BJ (cell line): ENCODE measurements around the gene ZFP36L2. TPM values are rescaled to one million over a fixed set of nuclear protein-coding genes. Genes with fewer than 3 reads are reported as not detected.
A peak's percentile ranks its signal among the peaks of the same experiment; 100 is the strongest.

Source experiments
- CTCF ChIA-PET: fragments of 350-600 bp; formaldehyde crosslinking; extraction: SDS; loops from one replicate; lab custom pipeline; 2021; ENCODE audit warnings: antibody characterized with exemption, inconsistent platforms; lab: Yijun Ruan, JAX
- POLR2A ChIA-PET: fragments of 300-600 bp; sonication (Branson Sonifier 250); formaldehyde crosslinking; extraction: SDS; loops from one replicate; lab custom pipeline; 2021; ENCODE audit warnings: antibody characterized with exemption; lab: Charles Lee
- DNase-seq: peaks from one replicate; pipeline ENCODE4 v3.0.0-alpha.2; 2011; ENCODE audit warnings: low read depth
- H3K27me3 ChIP-seq: 2 replicates; pipeline ENCODE4 v1.6.0; 2011; ENCODE audit warnings: low read length; ENCODE audit not compliant: control insufficient read depth, insufficient read depth
- H3K36me3 ChIP-seq: 2 replicates; pipeline ENCODE4 v1.5.1; 2011; ENCODE audit warnings: low read length; ENCODE audit not compliant: control insufficient read depth, insufficient read depth
- H3K4me3 ChIP-seq: 2 replicates; pipeline ENCODE4 v1.5.1; 2011; ENCODE audit warnings: low read depth, mild to moderate bottlenecking, control low read depth, low read length
- CTCF ChIP-seq: IDR thresholded peaks from 2 replicates; pipeline ENCODE4 v1.5.1; 2011; ENCODE audit warnings: low read depth, mild to moderate bottlenecking, control low read depth, inconsistent platforms, low read length, moderate library complexity; ENCODE audit not compliant: insufficient read depth
- polyA plus RNA-seq: library from polyadenylated mRNA; depleted of rRNA; stranded (reverse); fragments of >200 nt; gene quantifications from 2 replicates; pipeline ENCODE4 v1.2.3, GENCODE V29; 2011

Gene ZFP36L2
- polyA plus RNA-seq, 1 experiment = 4.0 TPM

- TF ChIP-seq CTCF = peak; percentile 21; the same call in 1 of the 2 replicates
- ChIA-PET CTCF (interaction anchor here (0.7 to 2.8 kb wide), 6 partner anchors 10 to 340 kb away, joined by 3 to 19 read pairs (median 4); no protein-coding TSS in a partner anchor), POLR2A (no interaction called here)
- DNase-seq = no peak
- Histone ChIP-seq H3K4me3 (no peak overlapping the region), H3K36me3 (no peaks in the 10 kb centered on the region; the same call in 1 of the 2 replicates), H3K27me3 (no peaks in the 10 kb centered on the region)
Observed at GRCh38 chr2:43239981-43240765, 13.8 kb upstream of the ZFP36L2 start.

GRCh38 chr2:43238813-43239212 lies 12.4 kb upstream of the ZFP36L2 start:
- Histone ChIP-seq H3K27me3 (no peaks in the 10 kb centered on the region), H3K4me3 (no peak overlapping the region), H3K36me3 (no peaks in the 10 kb centered on the region; the same call in 1 of the 2 replicates)
- ChIA-PET POLR2A (interaction anchor here (0.5 kb wide), 1 partner anchor 288 kb away, joined by 7 read pairs; no protein-coding TSS in a partner anchor), CTCF (interaction anchor here (1.7 kb wide), 1 partner anchor 15 kb away, joined by 4 read pairs; no protein-coding TSS in a partner anchor)
- DNase-seq = no peak
- no peak for TF ChIP-seq CTCF

DNA sequence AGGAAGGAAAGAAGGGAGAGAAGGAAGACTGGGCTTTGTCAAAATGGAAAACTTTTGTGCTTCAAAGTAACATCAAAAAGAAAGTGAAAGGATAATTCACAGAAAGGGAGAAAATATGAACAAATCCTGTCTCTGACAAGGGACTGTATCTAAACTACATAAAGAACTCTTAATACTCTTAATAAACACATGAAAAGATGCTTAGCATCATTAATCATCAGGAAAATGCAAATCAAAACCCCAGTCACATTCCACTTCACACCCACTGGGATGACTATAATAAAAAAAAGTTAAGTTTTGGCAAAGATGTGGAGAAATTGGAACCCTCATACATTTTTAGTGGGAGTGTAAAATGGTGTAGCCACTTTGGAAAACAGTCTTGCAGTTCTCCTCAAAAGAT lies 11.8 kb upstream of the ZFP36L2 start:
- no peak for DNase-seq
- Histone ChIP-seq H3K4me3 (no peak overlapping the region), H3K27me3 (no peaks in the 10 kb centered on the region), H3K36me3 (no peaks in the 10 kb centered on the region; the same call in 1 of the 2 replicates)
- TF ChIP-seq CTCF = no peak
- ChIA-PET CTCF (no interaction called here), POLR2A (no interaction called here)

DNA sequence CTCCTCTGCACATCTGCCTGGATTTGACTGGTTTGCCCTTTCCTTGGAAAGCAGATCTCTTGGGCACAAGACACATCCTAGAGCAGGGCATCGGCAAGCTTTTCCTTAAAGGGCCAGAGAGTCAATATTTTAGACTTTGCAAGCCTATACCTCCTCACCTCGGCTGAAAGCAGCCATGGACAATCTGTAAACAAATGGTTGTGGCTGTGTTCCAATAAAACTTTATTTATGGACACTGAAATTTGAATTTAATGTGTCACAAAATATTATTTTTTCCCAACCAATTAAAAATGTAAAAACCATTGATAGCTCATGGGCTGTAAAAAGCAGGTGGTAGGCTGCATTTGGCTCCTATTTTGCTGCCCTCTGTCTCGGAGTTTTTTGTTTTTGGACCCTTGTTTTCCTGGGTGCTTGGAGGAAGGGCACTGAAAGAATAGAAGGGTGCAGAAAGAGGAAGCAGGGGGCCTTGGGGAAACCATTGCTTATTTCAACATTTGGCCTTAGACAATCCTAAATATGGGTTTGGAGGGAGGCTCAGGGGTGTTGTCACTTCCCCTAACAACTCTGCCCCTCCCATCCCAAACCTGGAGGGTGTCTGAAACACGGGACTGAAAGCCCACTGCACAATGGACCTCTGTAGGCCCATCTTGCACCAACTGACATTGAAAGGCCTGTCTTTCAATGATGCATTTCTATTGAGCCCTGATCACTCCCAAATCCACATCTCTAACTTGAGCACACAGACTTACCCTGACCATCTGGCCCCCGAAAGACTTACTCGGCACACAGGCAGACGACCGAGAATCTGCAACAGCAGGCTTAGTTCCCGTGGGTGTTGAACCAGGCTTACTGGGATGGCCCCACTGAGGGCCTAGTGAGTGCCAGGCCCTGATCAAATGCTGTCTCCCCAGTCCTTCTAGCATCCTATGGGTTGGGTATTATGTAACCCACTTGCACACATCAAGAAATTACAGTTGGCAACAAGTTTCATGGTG lies 7.1 kb upstream of the ZFP36L2 start:
- no peak for TF ChIP-seq CTCF
- ChIA-PET CTCF (interaction anchor here (0.6 to 1.0 kb wide), 3 partner anchors 18 to 308 kb away, joined by 4 to 5 read pairs (median 4); no protein-coding TSS in a partner anchor), POLR2A (no interaction called here)
- H3K36me3 ChIP-seq = no peaks in the 10 kb centered on the region; the same call in 1 of the 2 replicates
- H3K4me3 ChIP-seq = no peak overlapping the region
- DNase-seq = no peak
- no peaks in the 10 kb centered on the region for H3K27me3 ChIP-seq
